Endothelial cell (in vitro differentiated cells): ENCODE data around the gene CDH16. TPM values are rescaled to one million over a fixed set of nuclear protein-coding genes. Genes with fewer than 3 reads are reported as not detected.
"Not testable (repeated sequence)": the region's sequence is repeated elsewhere in the genome, so short reads cannot be mapped to it uniquely, and the experiment has no call there.

Source experiments
- DNase-seq: peaks from one replicate; pipeline ENCODE4 v3.0.0; 2021; ENCODE audit warnings: low spot score
- H3K27ac Mint-ChIP-seq: one replicate; pipeline ENCODE4 v1.8.0; 2021; ENCODE audit warnings: mixed read lengths, inconsistent platforms; ENCODE audit not compliant: unreplicated experiment
- H3K27me3 Mint-ChIP-seq: one replicate; pipeline ENCODE4 v1.8.0; 2021; ENCODE audit warnings: mild to moderate bottlenecking, moderate library complexity, mixed read lengths, inconsistent platforms; ENCODE audit not compliant: unreplicated experiment
- H3K36me3 Mint-ChIP-seq: one replicate; pipeline ENCODE4 v1.8.0; 2021; ENCODE audit warnings: mild to moderate bottlenecking, low read depth, mixed read lengths, inconsistent platforms; ENCODE audit not compliant: unreplicated experiment
- H3K4me1 Mint-ChIP-seq: one replicate; pipeline ENCODE4 v1.8.0; 2021; ENCODE audit warnings: mild to moderate bottlenecking, mixed read lengths, inconsistent platforms; ENCODE audit not compliant: unreplicated experiment
- H3K4me3 Mint-ChIP-seq: one replicate; pipeline ENCODE4 v1.8.0; 2021; ENCODE audit warnings: mild to moderate bottlenecking, mixed read lengths, inconsistent platforms; ENCODE audit not compliant: unreplicated experiment
- H3K9me3 Mint-ChIP-seq: one replicate; pipeline ENCODE4 v1.8.0; 2021; ENCODE audit warnings: mixed read lengths, inconsistent platforms; ENCODE audit not compliant: unreplicated experiment
- CTCF ChIP-seq: fragments of 200-600 bp; sonication (generic); IDR thresholded peaks from one replicate; pipeline ENCODE4 v1.5.0; 2021; ENCODE audit warnings: antibody characterized with exemption; ENCODE audit not compliant: unreplicated experiment
- total RNA-seq: library from RNA; stranded (reverse); fragmentation: NEBNext Ultra II Directional; extraction: Animal tissue kit (Norgen Biotek cat#: 25700); gene quantifications from one replicate; pipeline ENCODE4 v1.2.1, GENCODE V29; 2021; ENCODE audit not compliant: unreplicated experiment

The CDH16 gene
- total RNA-seq, 1 donor from 2014 or later, result not detected

GRCh38 chr16:66946541-66946940 lies 27.9 kb upstream of the CDH16 start:
- Mint-ChIP-seq H3K27ac (peak overlapping the region; percentile 15), H3K9me3 (no peaks in the 10 kb centered on the region), H3K36me3 (peaks cover 13% of the 10 kb centered on the region), H3K27me3 (no peaks in the 10 kb centered on the region), H3K4me3 (no peak overlapping the region), H3K4me1 (peaks cover 5% of the 10 kb centered on the region)
- no peak for DNase-seq
- no peak for TF ChIP-seq CTCF

- H3K27me3 Mint-ChIP-seq, result no peaks in the 10 kb centered on the region
- no peaks in the 10 kb centered on the region for H3K9me3 Mint-ChIP-seq
- peaks cover 5% of the 10 kb centered on the region for H3K4me1 Mint-ChIP-seq
- H3K4me3 Mint-ChIP-seq, result no peak overlapping the region
- TF ChIP-seq CTCF, result no peak
- DNase-seq, result no peak
- no peak overlapping the region for H3K27ac Mint-ChIP-seq
- H3K36me3 Mint-ChIP-seq, result peaks cover 13% of the 10 kb centered on the region
Measured at GRCh38 chr16:66945939-66946338, 27.3 kb upstream of the CDH16 start.

GRCh38 chr16:66944971-66945370 lies 26.3 kb upstream of the CDH16 start:
- DNase-seq, H3K4me3 Mint-ChIP-seq, H3K4me1 Mint-ChIP-seq, H3K9me3 Mint-ChIP-seq, H3K27me3 Mint-ChIP-seq: not testable (repeated sequence)
- H3K36me3 Mint-ChIP-seq, result peaks cover 15% of the 10 kb centered on the region
- peak overlapping the region; percentile 14 for H3K27ac Mint-ChIP-seq

GRCh38 chr16:66944054-66944441 lies 25.4 kb upstream of the CDH16 start:
- no peaks in the 10 kb centered on the region for H3K9me3 Mint-ChIP-seq
- H3K27ac Mint-ChIP-seq, result no peak overlapping the region
- TF ChIP-seq CTCF, result no peak
- peaks cover 5% of the 10 kb centered on the region for H3K4me1 Mint-ChIP-seq
- H3K4me3 Mint-ChIP-seq, result no peak overlapping the region
- no peak for DNase-seq
- peaks cover 5% of the 10 kb centered on the region for H3K27me3 Mint-ChIP-seq
- peaks cover 19% of the 10 kb centered on the region for H3K36me3 Mint-ChIP-seq

- H3K36me3 Mint-ChIP-seq, result peaks cover 19% of the 10 kb centered on the region
- no peak overlapping the region for H3K27ac Mint-ChIP-seq
- no peak for TF ChIP-seq CTCF
- no peak overlapping the region for H3K4me3 Mint-ChIP-seq
- H3K9me3 Mint-ChIP-seq, result no peaks in the 10 kb centered on the region
- H3K4me1 Mint-ChIP-seq, result peaks cover 5% of the 10 kb centered on the region
- DNase-seq, result no peak
- H3K27me3 Mint-ChIP-seq, result peaks cover 6% of the 10 kb centered on the region
Measured at GRCh38 chr16:66943426-66944053, 24.9 kb upstream of the CDH16 start.
